DND-41 (cell line): Measurements from ENCODE around the gene TMEM119.

ENCODE experiments used
- CTCF ChIP-seq: IDR thresholded peaks from 2 replicates; pipeline ENCODE4 v1.5.1; 2012; ENCODE audit warnings: borderline replicate concordance, low read length, moderate library complexity, mild to moderate bottlenecking; ENCODE audit not compliant: poor library complexity, severe bottlenecking; ENCODE audit errors: extremely low read depth
- EZH2 ChIP-seq: IDR thresholded peaks from 3 replicates; pipeline ENCODE4 v1.6.1; 2012; ENCODE audit warnings: borderline replicate concordance, low read depth, mild to moderate bottlenecking, moderate library complexity, low read length, inconsistent platforms; ENCODE audit not compliant: severe bottlenecking

DNA sequence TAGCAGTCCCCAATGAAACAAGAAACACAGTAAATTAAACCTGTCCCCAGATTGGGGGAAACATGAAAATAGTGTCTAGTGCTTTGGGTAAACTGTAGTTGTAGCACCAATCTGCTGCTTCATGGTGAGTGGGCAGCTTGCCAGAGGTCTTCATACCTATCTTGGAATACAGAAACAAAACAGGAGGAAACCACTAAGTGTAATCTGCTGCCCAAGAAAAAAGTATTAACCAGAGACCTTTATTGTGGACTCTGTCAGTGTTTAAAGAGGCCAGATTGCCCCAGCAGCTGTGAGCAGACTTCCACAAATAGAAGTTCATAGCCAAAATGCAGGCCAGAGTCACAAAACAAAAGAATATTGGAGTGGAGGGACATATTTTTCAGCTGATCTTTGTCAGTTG, 33.2 kb downstream of the TMEM119 start:
- TF ChIP-seq EZH2 (no peak), CTCF (no peak)
